CD4-positive, alpha-beta T cell treated with Interleukin-4 for 1 hour (primary cell): Measurements from ENCODE around the gene SSC5D.
"Not testable (repeated sequence)": the region's sequence is repeated elsewhere in the genome, so short reads cannot be mapped to it uniquely, and the experiment has no call there.

ENCODE experiments used
- DNase-seq, 2 donors: peaks; one replicate each; pipeline ENCODE4 v3.0.0-alpha.2; 2020 to 2022

SSC5D gene

DNA sequence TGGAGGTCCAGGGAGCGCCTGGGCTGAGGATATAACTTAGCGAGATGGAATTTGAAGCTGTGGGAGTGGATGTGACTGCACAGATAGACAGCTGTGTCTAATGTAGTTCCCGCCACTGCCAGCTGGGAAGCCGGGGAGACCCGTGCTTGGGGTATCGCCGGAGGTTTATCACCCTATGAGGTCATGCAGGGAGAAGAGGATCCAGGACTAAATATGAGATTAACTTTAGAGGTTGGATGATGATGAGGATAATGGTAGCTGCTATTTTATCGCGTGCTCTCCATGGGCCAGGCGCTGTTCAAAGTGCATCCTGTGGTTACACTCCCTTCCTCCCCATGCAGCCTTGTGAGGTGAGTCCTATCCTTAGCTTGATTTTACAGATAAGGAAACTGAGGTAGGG, 19.9 kb downstream of the SSC5D start:
- no peak for DNase-seq

DNA sequence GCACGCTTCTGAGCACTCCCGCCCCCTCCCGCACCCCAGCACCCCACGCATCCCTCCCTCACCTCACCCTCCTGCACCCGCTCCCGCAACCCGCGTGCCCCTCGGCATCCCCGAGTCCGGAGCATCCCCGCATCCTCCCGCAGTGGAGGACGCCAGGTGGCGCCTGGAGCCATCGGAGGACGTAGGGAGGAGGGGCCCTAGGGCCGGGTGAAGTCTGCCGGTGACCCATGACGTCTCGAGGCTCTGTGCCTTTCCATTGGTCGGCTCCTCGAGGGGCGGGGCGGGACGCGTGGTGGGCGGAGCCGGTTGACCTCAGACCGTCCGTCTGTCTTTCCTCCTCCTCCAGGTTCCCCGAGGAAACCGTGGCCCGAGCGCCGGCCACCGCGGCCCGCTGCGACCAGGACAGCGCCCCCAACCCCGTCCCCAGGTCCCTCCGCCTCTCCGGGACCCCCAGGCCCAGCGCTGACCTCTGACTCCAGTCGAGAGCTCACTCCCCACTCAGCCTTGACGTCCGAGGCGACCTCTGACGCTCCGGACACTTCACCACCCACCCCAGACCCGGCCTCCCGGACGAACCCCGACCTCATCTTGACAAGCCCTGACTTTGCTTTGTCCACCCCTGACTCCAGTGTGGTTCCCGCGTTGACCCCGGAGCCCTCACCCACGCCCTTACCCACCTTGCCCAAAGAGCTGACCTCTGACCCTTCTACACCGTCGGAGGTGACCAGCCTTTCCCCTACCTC, 28.8 kb downstream of the SSC5D start:
- DNase-seq: peak; percentile 93

DNA sequence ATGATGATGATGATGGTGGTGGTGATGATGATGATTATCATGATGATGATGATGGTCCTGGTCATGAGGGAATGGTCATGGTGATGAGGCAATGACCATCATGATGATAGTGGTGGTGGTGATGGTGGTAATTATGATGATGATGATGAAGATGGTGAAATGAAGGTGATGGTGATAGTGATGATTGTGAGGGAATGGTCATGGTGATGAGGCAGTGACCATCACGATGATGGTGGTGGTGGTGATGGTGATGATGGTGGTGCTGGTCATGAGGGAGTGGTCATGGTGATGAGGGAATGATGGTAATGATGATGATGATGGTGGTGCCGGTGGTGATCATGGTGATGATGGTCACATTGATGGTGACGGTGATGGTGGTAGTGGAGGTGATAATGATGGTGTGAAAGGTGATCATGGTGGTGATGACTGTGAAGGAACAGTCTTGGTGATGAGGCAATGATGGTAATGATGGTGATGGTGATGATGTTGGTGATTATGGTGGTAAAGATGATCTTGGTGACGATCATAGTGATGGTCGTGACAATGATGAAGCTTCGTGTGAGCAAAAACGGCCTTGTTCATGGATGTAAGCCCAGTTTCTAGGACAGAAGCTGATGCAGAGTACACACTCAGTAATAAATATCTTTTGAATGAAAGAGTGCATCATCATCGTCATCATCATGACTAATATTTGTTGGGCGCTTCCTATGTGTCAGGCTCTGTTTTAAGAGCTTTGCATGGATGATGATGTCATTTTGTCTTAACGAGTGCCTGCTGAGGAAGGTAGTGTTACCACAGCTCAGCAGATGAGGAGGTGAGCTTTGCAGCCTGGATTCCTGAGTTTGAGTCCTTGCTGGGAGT, 31.4 kb downstream of the SSC5D start:
- DNase-seq: no peak

DNA sequence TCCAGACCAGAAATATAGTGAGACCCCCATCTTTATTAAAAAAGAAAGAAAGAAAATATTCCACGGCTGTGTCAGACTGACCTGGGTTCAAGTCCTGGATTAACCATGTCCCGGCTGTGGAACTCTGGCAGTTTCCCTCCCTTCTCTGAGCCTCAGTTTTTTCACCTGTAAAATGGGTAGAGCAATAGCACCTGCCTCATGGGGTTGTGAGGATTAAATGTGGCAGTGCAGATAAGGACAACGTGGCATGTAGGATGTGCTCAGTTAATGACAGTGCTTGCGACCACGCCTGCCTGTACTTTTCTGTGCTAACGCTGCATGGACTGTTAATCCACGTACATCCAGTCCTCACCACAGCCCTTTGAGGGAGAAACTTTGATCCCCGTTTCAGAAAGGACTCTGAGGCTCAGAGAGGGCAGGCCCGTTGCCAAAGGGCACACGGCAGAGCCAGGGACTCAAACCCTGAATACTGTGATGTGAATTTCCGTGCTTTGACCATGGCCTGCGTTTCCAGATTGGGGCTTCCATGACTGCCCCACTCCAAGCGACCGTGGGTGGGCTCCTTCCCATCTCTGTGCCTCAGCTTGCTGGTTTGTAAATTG, 32.6 kb downstream of the SSC5D start:
- DNase-seq: no peak

DNA sequence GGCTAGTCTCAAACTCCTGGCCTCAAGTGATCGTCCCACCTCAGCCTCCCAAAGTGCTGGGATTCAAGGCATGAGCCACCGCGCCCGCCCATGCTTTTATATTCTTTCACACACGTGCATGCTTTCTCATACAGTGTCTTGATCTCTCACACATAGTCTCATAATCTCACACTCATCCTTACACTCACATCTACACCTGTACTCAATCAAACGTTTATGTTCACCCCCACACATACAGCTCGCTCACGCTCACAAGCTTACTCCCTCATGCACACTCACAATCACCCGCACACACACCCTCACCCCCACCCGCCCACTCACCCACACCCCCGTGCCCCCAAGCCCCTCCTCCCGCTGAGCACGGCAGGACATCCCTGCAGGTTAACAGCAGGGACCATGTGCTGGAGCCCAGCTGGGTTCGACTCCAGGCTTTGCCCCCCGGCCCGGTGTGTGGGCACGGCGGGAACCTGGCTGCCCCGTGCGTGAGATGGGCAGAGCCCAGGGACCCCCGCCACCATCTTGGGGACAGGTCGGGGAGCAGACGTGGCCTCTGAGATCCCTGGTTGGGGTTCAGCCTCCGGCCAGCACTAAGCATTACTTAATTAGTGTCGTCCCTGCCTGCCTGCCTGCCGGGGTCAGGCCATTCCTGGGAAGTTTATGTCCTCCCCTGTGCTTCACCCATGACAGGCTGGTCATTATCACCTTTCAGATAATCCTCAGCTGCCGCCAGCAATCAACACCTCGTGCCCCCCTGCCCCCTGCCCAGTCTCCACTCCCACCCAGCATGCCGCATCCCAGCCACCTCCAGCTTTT, 37.3 kb downstream of the SSC5D start:
- DNase-seq: no peak

DNA sequence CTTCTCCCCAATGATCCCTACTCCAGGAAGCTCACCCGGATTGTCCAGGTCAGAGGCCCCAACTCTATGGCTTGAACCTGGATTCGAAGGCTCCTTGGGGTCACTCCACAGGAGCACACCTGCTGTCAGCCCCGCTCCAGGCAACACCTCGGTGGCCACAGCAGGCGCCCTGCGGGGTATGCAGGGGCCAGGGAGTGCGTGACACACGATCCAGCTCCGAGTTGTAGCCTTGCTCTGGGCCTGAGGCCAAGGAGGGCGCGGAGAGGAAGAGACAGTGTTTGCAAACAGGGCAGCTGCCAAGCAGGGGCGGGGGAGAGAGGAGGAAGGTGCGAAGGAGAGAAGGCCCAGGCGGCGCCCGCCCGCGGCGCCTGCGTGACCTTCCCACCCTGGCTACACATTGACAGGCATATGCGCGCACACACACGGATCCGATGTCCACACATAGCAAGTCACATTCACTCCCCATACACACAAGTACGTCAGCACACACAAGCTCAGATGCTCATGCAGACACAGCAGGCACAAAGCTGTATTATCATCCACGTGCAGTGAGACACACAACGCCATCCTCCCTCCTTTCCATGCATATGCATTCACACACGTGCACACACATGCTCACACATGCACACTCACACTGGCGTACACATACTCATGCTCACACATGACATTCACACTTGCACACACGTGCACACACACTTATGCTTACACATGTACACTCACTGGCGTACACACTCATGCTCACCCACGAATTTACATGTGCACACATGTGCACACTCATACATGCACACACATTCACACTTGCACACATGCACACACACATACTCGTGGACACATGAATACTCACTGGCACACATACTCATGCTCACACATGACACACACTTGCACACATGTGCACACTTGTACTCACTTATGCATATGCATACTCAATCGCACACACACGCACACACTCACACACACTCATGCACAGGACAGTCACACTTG, 38.3 kb downstream of the SSC5D start:
- no peak for DNase-seq

DNA sequence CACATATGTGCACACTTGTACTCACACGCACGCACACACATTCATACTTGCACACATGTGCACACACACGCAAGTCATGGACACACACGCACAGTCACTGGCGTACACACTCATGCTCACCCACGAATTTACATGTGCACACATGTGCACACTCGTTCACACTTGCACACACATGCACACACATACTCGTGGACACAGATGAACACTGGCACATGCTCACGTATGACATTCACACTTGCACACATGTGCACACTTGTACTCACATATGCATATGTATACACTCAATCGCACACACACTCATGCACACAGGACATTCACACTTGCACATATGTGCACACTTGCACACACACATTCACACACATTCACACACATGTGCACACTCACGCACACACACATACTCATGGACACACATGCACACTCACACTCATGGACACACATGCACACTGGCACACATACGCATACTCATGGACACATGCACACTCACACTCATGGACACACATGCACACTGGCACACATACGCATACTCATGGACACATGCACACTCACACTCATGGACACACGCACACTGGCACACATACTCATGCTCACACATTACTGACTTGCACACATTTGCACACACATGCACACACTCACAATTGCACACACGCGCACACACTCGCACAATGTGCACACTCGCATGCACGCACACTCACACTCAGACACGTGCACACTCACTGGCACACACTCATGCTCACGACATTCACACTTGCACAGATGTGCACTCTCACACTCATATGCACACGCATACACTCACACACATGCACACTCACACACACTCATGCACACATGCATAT, 39.2 kb downstream of the SSC5D start:
- no peak for DNase-seq

DNA sequence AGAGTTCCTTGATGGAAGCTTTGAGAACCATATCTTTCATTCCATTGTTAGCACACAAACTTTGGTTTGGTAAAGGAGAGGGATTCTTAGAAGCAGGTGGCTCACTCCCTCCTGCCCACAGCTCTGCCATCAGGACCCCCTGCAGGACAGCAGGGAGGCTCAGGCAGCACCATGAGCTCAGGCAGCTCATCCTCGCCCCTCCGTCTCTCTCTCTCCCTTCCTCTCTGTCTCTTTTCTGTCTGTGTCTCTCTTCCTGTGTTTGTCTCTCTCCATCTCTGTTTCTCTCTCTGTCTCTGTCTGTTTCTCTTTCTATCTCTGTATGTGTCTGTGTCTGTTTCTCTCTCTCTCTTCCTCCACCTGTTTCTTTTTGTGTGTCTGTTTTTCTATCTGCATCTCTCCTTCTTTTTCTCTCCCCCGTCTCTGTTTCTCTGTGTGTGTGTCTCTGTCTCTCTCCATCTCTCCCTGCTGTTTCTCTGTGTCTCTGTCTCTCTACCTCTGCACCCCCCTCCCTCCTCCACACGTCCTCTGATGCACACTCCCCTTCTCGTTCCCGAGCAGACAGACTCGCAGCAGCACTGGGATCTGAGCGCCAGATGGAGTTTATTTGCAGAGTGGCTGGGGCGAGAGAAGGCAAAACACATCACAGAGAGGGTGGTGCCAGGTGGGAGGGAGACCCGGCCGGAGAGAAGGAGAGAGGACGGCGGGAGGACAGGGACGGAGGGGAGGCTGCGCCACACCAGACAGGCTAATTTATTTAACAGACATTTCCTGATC, 40.0 kb downstream of the SSC5D start:
- no peak for DNase-seq

DNA sequence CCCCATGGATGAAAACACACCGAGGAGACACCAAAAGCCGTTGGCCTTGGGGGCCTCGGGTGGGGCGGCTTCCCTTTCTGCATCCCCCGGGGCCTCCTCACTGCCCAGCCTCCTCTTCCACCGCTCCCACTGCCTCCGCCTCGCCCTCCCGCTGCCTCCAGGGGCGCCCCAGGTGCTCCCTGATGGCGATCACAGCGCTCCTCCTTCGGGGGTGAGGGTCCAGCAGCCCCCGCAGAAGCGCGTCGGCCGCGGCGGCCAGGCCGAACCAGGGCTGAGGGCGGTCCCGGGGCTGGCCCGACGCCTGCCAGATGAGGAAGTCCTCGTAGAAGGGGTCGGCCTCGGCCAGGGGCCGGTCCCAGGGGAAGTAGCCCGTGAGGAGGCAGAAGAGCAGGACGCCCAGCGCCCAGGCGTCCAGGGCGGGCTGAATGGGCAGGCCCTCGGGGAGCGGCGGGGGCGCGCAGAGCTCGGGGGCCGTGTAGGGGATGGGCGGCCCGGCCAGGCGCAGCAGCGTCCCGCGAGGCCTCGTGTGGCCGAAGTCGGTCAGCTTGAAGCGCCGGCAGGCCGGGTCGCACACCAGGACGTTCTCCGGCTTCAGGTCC, 41.5 kb downstream of the SSC5D start:
- DNase-seq: no peak

DNA sequence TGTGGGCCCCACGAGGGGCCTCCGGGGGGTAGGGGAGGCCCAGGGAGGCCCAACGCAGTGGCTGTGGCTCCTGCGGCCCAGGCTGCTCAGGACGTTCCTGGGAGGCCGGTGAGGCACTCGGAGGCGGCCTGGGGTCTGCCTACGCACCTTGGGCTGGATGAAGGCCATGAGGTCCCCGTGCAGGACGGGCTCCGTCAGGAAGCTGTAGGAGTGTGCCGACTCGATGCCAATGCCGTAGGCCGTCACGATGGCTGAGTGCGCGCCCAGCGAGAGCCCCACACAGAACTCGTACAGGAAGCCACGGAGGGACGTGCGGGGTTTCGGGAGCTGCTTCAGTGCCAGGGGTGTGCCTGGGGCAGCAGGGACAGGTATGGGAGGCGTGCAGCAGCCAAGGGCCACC, 42.8 kb downstream of the SSC5D start:
- no peak for DNase-seq

DNA sequence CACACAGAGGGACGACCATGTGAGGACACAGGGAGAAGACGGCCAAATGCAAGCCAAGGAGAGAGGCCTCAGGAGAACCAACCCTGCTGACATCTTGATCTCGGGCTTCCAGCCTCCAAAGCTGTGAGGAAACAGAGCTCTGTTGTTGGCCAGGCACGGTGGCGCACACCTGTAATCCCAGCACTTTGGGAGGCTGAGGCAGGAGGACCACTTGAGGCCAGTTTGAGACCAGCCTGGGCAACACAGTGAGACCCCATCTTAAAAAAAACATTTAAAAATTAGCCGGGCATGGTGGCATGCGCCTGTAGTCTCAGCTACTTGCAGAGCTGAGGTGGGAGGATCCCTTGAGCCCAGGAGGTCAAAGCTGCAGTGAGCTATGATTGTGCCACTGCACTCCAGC, 46.0 kb downstream of the SSC5D start:
- DNase-seq: not testable (repeated sequence)

DNA sequence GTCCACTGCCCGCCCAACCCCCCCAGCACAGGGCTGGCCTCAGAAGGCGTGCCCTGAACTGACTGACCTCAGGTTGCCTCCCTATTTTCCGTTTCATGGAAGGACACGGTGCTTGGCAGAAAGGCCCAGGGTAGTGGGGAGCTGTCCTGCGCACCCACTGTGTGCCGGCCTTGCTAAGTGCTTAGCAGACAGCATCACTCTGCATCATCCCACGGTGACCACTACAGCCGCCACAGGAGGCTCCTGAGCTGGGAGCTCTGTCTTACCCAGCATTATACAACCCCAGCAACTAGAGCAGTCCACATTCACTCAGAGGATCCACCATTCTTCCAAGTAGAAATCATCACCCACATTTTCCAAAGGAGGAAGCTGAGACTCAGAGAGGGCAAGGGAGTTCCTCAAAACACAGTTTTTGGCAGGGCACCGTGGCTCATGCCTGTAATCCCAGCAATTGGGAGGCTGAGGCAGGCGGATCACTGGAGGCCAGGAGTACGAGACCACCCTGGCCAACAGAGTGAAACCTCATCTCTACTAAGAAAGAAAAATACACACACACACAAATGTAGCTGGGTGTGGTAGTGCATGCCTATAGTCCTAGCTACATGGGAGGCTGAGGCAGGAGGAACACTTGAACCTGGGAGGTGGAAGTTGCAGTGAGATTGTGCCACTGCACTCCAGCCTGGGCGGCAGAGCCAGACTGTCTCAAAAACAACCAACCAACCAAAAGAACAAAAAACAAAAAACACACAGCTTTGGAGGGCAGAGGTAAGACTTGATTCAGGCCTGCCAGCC, 47.1 kb downstream of the SSC5D start:
- no peak for DNase-seq

DNA sequence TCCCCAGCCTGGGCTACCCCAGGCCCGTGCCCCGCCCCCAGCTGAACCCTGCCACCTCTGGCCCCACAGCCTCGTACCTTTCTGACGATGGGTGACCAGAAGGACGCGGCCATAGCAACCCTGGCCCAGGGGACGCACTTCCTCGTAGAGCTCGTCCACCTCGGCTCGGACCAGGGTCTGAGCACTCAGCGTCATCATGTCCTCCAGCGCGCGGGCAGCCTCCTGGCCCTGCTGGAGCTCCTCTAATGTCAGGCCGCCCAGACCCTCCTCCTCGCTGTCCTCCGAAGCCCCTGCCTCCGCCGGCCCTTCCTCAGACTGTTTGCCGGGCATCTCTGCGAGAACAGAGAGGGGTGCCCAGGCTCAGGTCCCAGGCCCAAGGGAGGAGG, 47.7 kb downstream of the SSC5D start:
- no peak for DNase-seq

DNA sequence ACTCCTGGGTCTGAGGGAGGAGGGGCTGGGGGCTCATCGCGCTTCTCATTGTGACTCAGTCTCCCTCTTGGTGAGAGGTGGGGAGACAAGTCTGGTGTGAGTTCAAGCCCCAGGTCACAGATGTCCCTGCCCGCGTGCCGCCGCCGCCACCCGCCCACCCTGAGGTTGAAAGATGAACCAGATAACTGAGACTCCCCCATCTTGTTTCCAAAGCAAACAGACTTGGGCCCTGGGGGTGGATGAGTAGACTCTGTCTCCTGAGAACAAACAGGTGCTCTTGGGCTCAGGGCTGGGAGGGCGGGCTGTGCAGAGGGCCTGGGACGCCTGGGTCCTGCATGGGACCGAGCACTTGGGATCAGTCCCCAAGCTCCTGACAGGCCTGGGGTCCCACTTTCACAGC, 48.1 kb downstream of the SSC5D start:
- no peak for DNase-seq

DNA sequence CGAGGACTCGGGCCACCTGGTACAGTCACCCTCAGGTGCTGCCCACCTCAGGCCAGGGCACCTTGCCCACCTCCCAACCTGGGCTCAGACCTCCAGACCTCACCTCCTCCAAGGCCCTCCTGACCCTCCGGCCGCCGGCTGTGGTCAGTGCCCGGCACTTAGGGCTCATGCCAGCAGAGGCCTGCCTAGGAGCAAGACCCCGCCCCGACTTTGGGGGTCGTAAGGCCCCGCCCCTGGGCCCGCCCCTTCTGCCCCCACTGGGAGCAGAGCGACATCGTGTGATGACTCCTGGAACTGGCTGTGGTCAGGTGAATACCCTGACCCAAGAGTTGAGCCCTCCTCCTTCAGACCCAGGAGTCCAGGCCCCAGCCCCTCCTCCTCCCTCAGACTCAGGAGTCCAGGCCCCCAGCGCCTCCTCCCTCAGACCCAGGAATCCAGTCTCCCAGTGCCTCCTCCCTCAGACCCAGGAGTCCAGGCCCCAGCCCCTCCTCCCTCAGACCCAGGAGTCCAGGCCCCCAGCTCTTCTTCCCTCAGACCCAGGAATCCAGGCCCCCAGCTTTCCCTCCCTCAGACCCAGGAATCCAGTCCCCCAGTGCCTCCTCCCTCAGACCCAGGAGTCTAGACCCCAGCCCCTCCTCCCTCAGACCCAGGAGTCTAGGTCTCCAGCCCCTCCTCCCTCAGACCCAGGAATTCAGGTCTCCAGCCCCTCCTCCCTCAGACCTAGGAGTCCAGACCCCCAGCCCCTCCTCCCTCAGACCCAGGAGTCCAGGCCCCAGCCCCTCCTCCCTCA, 48.9 kb downstream of the SSC5D start, which contains the start of gene SBK2:
Gene SBK2 (minus strand): TSS at position 183 of the 790 bp plus-strand sequence. CDS start 839 bp downstream, outside the sequence.
- DNase-seq: no peak

DNA sequence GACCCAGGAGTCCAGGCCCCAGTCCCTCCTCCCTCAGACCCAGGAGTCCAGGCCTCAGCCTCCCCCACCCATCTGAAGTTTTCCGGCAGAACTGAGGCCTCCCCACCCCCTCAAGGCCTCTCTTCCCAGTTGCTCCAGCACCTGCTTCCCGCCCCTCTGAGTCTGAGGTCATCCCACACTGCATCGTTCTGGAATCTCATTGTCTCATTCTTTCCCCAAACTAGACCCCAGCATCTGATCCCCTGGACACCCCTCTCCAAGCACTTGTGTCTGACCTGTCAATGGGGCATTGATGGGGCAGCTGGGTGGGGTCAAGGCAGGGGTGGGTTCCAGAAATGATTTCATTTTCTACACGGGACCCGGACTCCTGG, 49.5 kb downstream of the SSC5D start:
- DNase-seq: no peak

DNA sequence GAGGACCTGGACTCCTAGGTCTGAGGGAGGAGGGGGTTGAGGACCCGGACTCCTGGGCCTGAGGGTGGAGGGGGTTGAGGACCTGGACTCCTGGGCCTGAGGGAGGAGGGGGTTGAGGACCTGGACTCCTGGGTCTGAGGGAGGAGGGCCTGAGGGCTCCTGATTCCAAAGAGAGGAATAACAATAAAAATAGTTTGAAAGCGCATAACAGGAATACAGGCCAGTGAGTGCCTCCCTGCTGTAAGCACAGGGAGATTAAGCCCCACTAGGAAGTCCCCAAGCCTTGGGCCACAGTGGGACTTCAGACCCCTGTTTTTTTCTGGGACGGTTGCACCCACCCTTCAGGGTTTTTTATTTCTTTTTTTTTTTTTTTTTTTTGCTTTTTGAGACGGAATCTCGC, 49.9 kb downstream of the SSC5D start:
- DNase-seq: no peak
